GM12878 (cell line): ENCODE results near the gene SHROOM3. TPM values are rescaled to one million over a fixed set of nuclear protein-coding genes. Genes with fewer than 3 reads are reported as not detected.

Experiments
- ATAC-seq: fragments of 200-7000 bp; cut with Tn5 transposase; 3 replicates; pipeline ENCODE4 v1.9.1; 2020; ENCODE audit warnings: mild to moderate bottlenecking, moderate library complexity
- BruUV-seq: library from RNA; stranded (reverse); fragments of 400-500 nt; replicated peaks from 2 replicates; lab custom pipeline; 2021; lab: Mats Ljungman, UMichigan
- CTCF ChIA-PET: fragments of 300-600 bp; sonication (Branson Sonifier 250); formaldehyde crosslinking; extraction: SDS; loops from one replicate; lab custom pipeline; 2021; ENCODE audit warnings: inconsistent platforms; lab: Yijun Ruan, JAX
- POLR2A ChIA-PET: fragments of 350-600 bp; formaldehyde crosslinking; extraction: SDS; loops from one replicate; lab custom pipeline; 2021; ENCODE audit warnings: inconsistent platforms; lab: Charles Lee
- RAD21 ChIA-PET: fragments of 300-600 bp; sonication (Branson Sonifier 250); formaldehyde crosslinking; loops from one replicate; lab custom pipeline; 2023; ENCODE audit warnings: antibody characterized with exemption; ENCODE audit not compliant: unreplicated experiment; lab: Charles Lee
- SMC1A ChIA-PET: fragments of 300-600 bp; sonication (Branson Sonifier 250); formaldehyde crosslinking; loops from one replicate; lab custom pipeline; 2023; ENCODE audit not compliant: unreplicated experiment, uncharacterized antibody; lab: Charles Lee
- DNase-seq: peaks from one replicate; pipeline ENCODE4 v3.0.0-alpha.2; 2011; ENCODE audit warnings: low read depth, low spot score
- FAIRE-seq: peaks from 3 replicates; lab custom pipeline; 2011; peaks lifted over from hg19 to GRCh38; lab: Jason Lieb, UNC
- H2AFZ ChIP-seq: 2 replicates; pipeline ENCODE4 v1.6.0; 2011; ENCODE audit warnings: low read depth, low read length, control low read depth; ENCODE audit not compliant: control insufficient read depth
- H3K27ac ChIP-seq: 2 replicates; pipeline ENCODE4 v1.5.1; 2011; ENCODE audit warnings: control low read depth; ENCODE audit not compliant: control insufficient read depth, insufficient read depth
- H3K27me3 ChIP-seq, 2 experiments: replicated peaks in 1 of 2; 2 replicates each; pipeline versions ENCODE4 v1.6.0 to v1.6.1; 2011; ENCODE audit warnings: low read length in 1 of 2; ENCODE audit not compliant: control insufficient read depth in 2 of 2, insufficient read depth in 2 of 2
- H3K36me3 ChIP-seq, 2 experiments: 2 replicates each; pipeline ENCODE4 v1.5.1; 2011; ENCODE audit warnings: low read length in 1 of 2; ENCODE audit not compliant: control insufficient read depth in 2 of 2, insufficient read depth in 2 of 2
- H3K4me1 ChIP-seq: 2 replicates; pipeline ENCODE4 v1.6.1; 2011; ENCODE audit warnings: mild to moderate bottlenecking, low read length, moderate library complexity, mixed read lengths; ENCODE audit not compliant: control insufficient read depth, insufficient read depth
- H3K4me2 ChIP-seq: 2 replicates; pipeline ENCODE4 v1.6.0; 2011; ENCODE audit warnings: control low read depth; ENCODE audit not compliant: control insufficient read depth, insufficient read depth
- H3K4me3 ChIP-seq: fragments of 200-600 bp; sonication (generic); 2 replicates; pipeline ENCODE4 v1.5.1; 2016
- H3K79me2 ChIP-seq: 2 replicates; pipeline ENCODE4 v1.6.0; 2011; ENCODE audit warnings: low read length; ENCODE audit not compliant: control insufficient read depth, insufficient read depth
- H3K9ac ChIP-seq: 2 replicates; pipeline ENCODE4 v1.8.0; 2011; ENCODE audit warnings: low read length, control low read depth, mixed read lengths; ENCODE audit not compliant: control insufficient read depth, insufficient read depth
- H3K9me3 ChIP-seq: replicated peaks from 3 replicates; pipeline ENCODE4 v1.5.1; 2011; ENCODE audit warnings: mild to moderate bottlenecking, low read length; ENCODE audit not compliant: control insufficient read depth, insufficient read depth
- H4K20me1 ChIP-seq: 2 replicates; pipeline ENCODE4 v1.6.0; 2011; ENCODE audit not compliant: control insufficient read depth, insufficient read depth
- CHD4 ChIP-seq: fragments of 200-600 bp; sonication (generic); IDR thresholded peaks from 2 replicates; pipeline ENCODE4 v1.6.1; 2016; ENCODE audit warnings: mild to moderate bottlenecking
- CREM ChIP-seq: IDR thresholded peaks from 2 replicates; pipeline ENCODE4 v1.6.1; 2014; ENCODE audit warnings: antibody characterized with exemption, low read depth
- DPF2 ChIP-seq: fragments of 450-650 bp; IDR thresholded peaks from 2 replicates; pipeline ENCODE4 v1.6.1; 2017; ENCODE audit warnings: mild to moderate bottlenecking
- EED ChIP-seq: sonication (generic); IDR thresholded peaks from 2 replicates; pipeline ENCODE4 v1.6.1; 2016; ENCODE audit warnings: antibody characterized with exemption, low read depth
- ESRRA ChIP-seq: IDR thresholded peaks from 2 replicates; pipeline ENCODE4 v1.6.1; 2012; ENCODE audit warnings: mild to moderate bottlenecking, low read length, improper control_type of control experiment
- HCFC1 ChIP-seq: fragments of 150-350 bp; IDR thresholded peaks from 2 replicates; pipeline ENCODE4 v1.6.1; 2014; ENCODE audit warnings: low read length
- MEF2B ChIP-seq: fragments of 450-650 bp; IDR thresholded peaks from 2 replicates; pipeline ENCODE4 v1.6.1; 2018; ENCODE audit warnings: mild to moderate bottlenecking, moderate library complexity; ENCODE audit not compliant: partially characterized antibody, poor library complexity, severe bottlenecking
- MTA2 ChIP-seq: fragments of 450-650 bp; IDR thresholded peaks from 2 replicates; pipeline ENCODE4 v1.6.1; 2016; ENCODE audit warnings: low read depth, mild to moderate bottlenecking, moderate library complexity
- SREBF1 ChIP-seq: IDR thresholded peaks from 2 replicates; pipeline ENCODE4 v1.6.1; 2012; ENCODE audit warnings: mild to moderate bottlenecking, low read length
- TCF12 ChIP-seq: IDR thresholded peaks from 2 replicates; pipeline ENCODE4 v1.6.1; 2011; ENCODE audit warnings: low read depth, mild to moderate bottlenecking, low read length
- YY1 ChIP-seq: IDR thresholded peaks from 2 replicates; pipeline ENCODE4 v1.6.1; 2011; ENCODE audit warnings: low read depth, mild to moderate bottlenecking, low read length
- ZZZ3 ChIP-seq: IDR thresholded peaks from 2 replicates; pipeline ENCODE4 v1.6.1; 2011; ENCODE audit warnings: low read depth; ENCODE audit not compliant: control insufficient read depth, insufficient read length
- WGBS: methylation state at CpG from one replicate; pipeline ENCODE4 v1.1.6; 2016; ENCODE audit warnings: low lambda C conversion rate; ENCODE audit not compliant: insufficient replicate concordance, insufficient coverage; ENCODE audit errors: missing lambda C conversion rate; 5-methylcytosine and 5-hydroxymethylcytosine counted together
- in situ Hi-C: fragments of 300-500 bp; cut with MboI; formaldehyde crosslinking; loops from 9 replicates; pipeline ENCODE4 v1.14.3; 2018; ENCODE audit warnings: mixed read lengths
- intact Hi-C: fragments of 100-400 bp; cut with micrococcal nuclease; formaldehyde crosslinking; loops from one replicate; pipeline ENCODE4 v1.14.2; 2022; ENCODE audit not compliant: unreplicated experiment
- polyA plus RNA-seq, 11 experiments: library from polyadenylated mRNA; depleted of rRNA in 4 of 11; unstranded in 6 of 11; stranded (reverse) in 5 of 11; fragments of >200 nt; fragmentation: Nextera tagmentation in 4 of 11; fragmentation: Illumina TruSeq in 1 of 11; extraction: Ambion mirVana in 4 of 11; extraction: Trizol in 1 of 11; gene quantifications; 1 replicate in 1 of 11; 2 replicates in 10 of 11; pipeline versions ENCODE4 v1.2.1 to v1.2.3, GENCODE V29; 2011 to 2016; ENCODE audit warnings: inconsistent platforms in 2 of 11, missing spikeins in 2 of 11, low read depth in 1 of 11
- total RNA-seq, 4 experiments: library from RNA; depleted of rRNA in 3 of 4; stranded (reverse); fragments of >200 nt in 3 of 4; fragmentation: Illumina TruSeq in 1 of 4; extraction: Trizol in 1 of 4; gene quantifications; 2 replicates each; pipeline versions ENCODE4 v1.2.1 to v1.2.3, GENCODE V29; 2013 to 2021
- TF ChIP-seq, protein P1 (sequence below): fragments of 450-650 bp; IDR thresholded peaks from 2 replicates; pipeline ENCODE4 v1.6.1; 2018; ENCODE audit warnings: mild to moderate bottlenecking, low read depth, moderate library complexity; ENCODE audit not compliant: partially characterized antibody
- TF ChIP-seq, protein P2 (sequence below): fragments of 450-650 bp; IDR thresholded peaks from 2 replicates; pipeline ENCODE4 v1.6.1; 2017; ENCODE audit warnings: borderline replicate concordance

SHROOM3 gene
- total and polyA plus RNA-seq, 10 of the 15 experiments (the other 5 are each of a cell fraction or from before 2014, with no cell fraction given): under 0.01 to 0.29 (median 0.08) TPM; not detected in 1

DNA sequence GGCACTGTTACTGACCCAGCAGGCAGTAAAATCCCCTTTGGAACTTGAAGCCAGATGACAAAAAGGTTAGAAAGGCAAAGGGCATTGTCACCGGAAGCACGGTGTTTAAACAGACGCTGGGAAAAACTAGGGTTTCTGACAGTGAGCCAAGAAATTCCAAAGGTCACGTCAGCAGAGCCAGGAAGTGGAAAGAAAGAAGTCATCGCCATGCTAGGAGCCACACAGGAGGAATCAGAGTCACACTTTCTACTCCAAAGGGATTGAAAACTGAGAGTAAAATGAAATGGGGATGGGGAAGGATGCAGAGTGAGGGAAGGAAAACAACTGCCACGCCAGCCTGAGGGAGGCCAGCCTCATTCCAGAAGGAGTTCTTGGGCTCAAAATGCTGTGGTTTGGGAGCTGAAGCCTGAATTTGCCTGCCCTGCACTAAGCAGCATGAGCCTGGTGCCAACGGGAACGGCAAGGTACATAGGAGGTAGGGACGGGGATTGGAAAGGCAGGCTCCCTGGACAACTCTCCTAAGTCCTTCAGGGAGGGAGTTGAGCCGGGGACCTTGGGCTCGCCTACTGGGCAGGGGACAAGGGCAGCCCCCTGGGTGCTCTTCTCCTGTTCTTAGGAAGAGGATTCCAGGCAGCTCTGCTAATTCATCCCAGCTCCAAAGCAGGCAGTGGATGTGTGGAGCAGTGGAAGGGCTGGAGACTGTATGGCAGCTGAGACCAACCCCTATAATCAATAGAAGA, 396.1 kb downstream of the SHROOM3 start:
- Histone ChIP-seq H3K9me3 (no peaks in the 10 kb centered on the region), H3K4me3 (no peak overlapping the region), H2AFZ (no peak overlapping the region), H3K9ac (no peak overlapping the region), H3K27ac (no peak overlapping the region), H3K27me3 (no peaks in the 10 kb centered on the region), H3K79me2 (no peaks in the 10 kb centered on the region), H3K4me2 (no peak overlapping the region), H3K36me3 (no peaks in the 10 kb centered on the region), H4K20me1 (no peaks in the 10 kb centered on the region), H3K4me1 (no peaks in the 10 kb centered on the region)
- CTCF ChIA-PET: no interaction called here
- in situ Hi-C loops: no loop called here
- SMC1A ChIA-PET: no interaction called here
- DNase-seq (no peak), ATAC-seq (no peak), FAIRE-seq (no peak)
- TF ChIP-seq TCF12 (no peak), DPF2 (no peak), EED (no peak), MEF2B (no peak), SREBF1 (no peak), CREM (no peak), MTA2 (no peak)
- intact Hi-C loops: no loop called here
- RAD21 ChIA-PET: no interaction called here
- POLR2A ChIA-PET: no interaction called here
- no TSS peak for BruUV-seq
- WGBS: 56% methylated on average over 11 of the region's 11 CpGs

DNA sequence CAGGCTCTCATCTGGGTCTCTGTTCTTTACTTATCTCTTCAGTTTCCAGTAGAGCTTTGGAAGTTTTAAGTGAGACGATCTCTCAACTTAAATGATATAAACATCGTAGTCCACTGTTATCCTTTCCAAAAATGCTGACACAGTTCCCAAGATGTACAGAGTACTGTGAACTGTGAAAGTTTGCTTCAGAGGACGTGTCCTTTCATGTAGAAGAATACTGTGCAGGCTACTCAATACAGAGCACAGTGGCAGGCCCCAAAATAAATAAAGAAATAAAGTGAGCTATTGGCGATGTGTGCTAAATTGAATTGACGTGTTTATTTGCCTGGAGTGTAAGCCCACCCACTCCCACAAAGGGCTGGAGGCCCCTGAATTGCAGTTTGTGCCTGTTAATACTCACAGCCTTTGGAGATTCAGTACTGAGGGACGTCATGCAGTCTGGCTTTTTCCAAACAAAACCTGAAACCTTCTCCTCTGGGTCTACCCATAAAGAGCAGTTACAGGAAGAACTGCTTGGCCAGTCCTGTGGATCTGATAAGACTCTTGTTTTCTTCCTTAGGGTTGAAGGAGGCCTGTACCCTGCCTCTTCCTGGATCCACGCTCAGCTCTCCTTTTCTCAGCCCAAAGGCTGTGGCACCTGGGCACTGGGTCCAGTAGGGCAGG, 396.8 kb downstream of the SHROOM3 start:
- BruUV-seq: no TSS peak
- no peaks in the 10 kb centered on the region for H3K27me3 ChIP-seq
- ChIA-PET SMC1A (no interaction called here), POLR2A (no interaction called here), RAD21 (no interaction called here), CTCF (interaction anchor here (0.5 kb wide), 1 partner anchor 347 kb away, joined by 3 read pairs; no protein-coding TSS in a partner anchor)
- H3K4me3 ChIP-seq: no peak overlapping the region
- intact Hi-C loops (no loop called here), in situ Hi-C loops (no loop called here)
- no peaks in the 10 kb centered on the region for H3K36me3 ChIP-seq
- H3K27ac ChIP-seq: no peak overlapping the region
- 50% methylated on average over 7 of the region's 7 CpGs for WGBS
- ATAC-seq (no peak), DNase-seq (no peak), FAIRE-seq (no peak)
- H3K4me2 ChIP-seq: no peak overlapping the region
- H3K4me1 ChIP-seq: no peaks in the 10 kb centered on the region
- H4K20me1 ChIP-seq: no peaks in the 10 kb centered on the region
- no peaks in the 10 kb centered on the region for H3K79me2 ChIP-seq
- H2AFZ ChIP-seq: no peak overlapping the region; the same call in 1 of the 2 replicates
- no peaks in the 10 kb centered on the region for H3K9me3 ChIP-seq
- H3K9ac ChIP-seq: no peak overlapping the region
- TF ChIP-seq EED (no peak), YY1 (no peak), CHD4 (no peak), ESRRA (no peak), HCFC1 (no peak), ZZZ3 (no peak)
- TF ChIP-seq, protein P1, sequence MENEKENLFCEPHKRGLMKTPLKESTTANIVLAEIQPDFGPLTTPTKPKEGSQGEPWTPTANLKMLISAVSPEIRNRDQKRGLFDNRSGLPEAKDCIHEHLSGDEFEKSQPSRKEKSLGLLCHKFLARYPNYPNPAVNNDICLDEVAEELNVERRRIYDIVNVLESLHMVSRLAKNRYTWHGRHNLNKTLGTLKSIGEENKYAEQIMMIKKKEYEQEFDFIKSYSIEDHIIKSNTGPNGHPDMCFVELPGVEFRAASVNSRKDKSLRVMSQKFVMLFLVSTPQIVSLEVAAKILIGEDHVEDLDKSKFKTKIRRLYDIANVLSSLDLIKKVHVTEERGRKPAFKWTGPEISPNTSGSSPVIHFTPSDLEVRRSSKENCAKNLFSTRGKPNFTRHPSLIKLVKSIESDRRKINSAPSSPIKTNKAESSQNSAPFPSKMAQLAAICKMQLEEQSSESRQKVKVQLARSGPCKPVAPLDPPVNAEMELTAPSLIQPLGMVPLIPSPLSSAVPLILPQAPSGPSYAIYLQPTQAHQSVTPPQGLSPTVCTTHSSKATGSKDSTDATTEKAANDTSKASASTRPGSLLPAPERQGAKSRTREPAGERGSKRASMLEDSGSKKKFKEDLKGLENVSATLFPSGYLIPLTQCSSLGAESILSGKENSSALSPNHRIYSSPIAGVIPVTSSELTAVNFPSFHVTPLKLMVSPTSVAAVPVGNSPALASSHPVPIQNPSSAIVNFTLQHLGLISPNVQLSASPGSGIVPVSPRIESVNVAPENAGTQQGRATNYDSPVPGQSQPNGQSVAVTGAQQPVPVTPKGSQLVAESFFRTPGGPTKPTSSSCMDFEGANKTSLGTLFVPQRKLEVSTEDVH: no peak
- TF ChIP-seq, protein P2, sequence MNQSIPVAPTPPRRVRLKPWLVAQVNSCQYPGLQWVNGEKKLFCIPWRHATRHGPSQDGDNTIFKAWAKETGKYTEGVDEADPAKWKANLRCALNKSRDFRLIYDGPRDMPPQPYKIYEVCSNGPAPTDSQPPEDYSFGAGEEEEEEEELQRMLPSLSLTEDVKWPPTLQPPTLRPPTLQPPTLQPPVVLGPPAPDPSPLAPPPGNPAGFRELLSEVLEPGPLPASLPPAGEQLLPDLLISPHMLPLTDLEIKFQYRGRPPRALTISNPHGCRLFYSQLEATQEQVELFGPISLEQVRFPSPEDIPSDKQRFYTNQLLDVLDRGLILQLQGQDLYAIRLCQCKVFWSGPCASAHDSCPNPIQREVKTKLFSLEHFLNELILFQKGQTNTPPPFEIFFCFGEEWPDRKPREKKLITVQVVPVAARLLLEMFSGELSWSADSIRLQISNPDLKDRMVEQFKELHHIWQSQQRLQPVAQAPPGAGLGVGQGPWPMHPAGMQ: no peak
